RWPE2 (cell line): Measurements from ENCODE around the gene PPIH.

ENCODE experiments used
- ATAC-seq: fragments of 200-7000 bp; cut with Tn5 transposase; 3 replicates; pipeline ENCODE4 v1.9.1; 2021; ENCODE audit warnings: low read depth
- DNase-seq: peaks from one replicate; pipeline ENCODE4 v3.0.0-alpha.2; 2020; ENCODE audit warnings: low spot score
- H3K27ac ChIP-seq: fragments of 450-650 bp; 2 replicates; pipeline ENCODE4 v1.5.1; 2017; ENCODE audit warnings: mild to moderate bottlenecking; ENCODE audit not compliant: poor library complexity, severe bottlenecking
- H3K27me3 ChIP-seq: fragments of 250-450 bp; sonication (Bioruptor Pico); 2 replicates; pipeline ENCODE4 v1.5.1; 2021; ENCODE audit warnings: mild to moderate bottlenecking, moderate library complexity; ENCODE audit not compliant: insufficient read depth, poor library complexity, severe bottlenecking
- H3K36me3 ChIP-seq: fragments of 250-450 bp; sonication (Bioruptor Pico); 2 replicates; pipeline ENCODE4 v1.5.1; 2020; ENCODE audit warnings: low read depth, mild to moderate bottlenecking, moderate library complexity
- H3K4me1 ChIP-seq: fragments of 250-450 bp; sonication (Bioruptor Pico); 2 replicates; pipeline ENCODE4 v1.5.1; 2021; ENCODE audit warnings: mild to moderate bottlenecking, moderate library complexity; ENCODE audit not compliant: insufficient read depth, poor library complexity, severe bottlenecking
- H3K4me3 ChIP-seq: fragments of 250-450 bp; sonication (Bioruptor Pico); 2 replicates; pipeline ENCODE4 v1.5.1; 2021; ENCODE audit warnings: mild to moderate bottlenecking, moderate library complexity; ENCODE audit not compliant: severe bottlenecking
- H3K9me3 ChIP-seq: fragments of 250-450 bp; sonication (Bioruptor Pico); 2 replicates; pipeline ENCODE4 v1.5.1; 2021; ENCODE audit warnings: mild to moderate bottlenecking, moderate library complexity; ENCODE audit not compliant: severe bottlenecking
- CTCF ChIP-seq: fragments of 450-650 bp; IDR thresholded peaks from one replicate; pipeline ENCODE4 v1.5.1; 2017; ENCODE audit warnings: mild to moderate bottlenecking, moderate library complexity; ENCODE audit not compliant: poor library complexity, severe bottlenecking

Gene PPIH

GRCh38 chr1:42639116-42639515 is 19.1 kb upstream of the PPIH start:
- no peaks in the 10 kb centered on the region for H3K9me3 ChIP-seq
- ATAC-seq (no peak), DNase-seq (no peak)
- no peaks in the 10 kb centered on the region for H3K27me3 ChIP-seq
- no peaks in the 10 kb centered on the region for H3K36me3 ChIP-seq
- TF ChIP-seq CTCF = no peak
- H3K4me3 ChIP-seq = no peak overlapping the region
- H3K27ac ChIP-seq = no peak overlapping the region
- H3K4me1 ChIP-seq = no peaks in the 10 kb centered on the region

GRCh38 chr1:42646056-42646455 is 12.2 kb upstream of the PPIH start:
- ATAC-seq (no peak), DNase-seq (no peak)
- H3K9me3 ChIP-seq = no peaks in the 10 kb centered on the region
- no peak overlapping the region for H3K4me3 ChIP-seq
- H3K4me1 ChIP-seq = no peaks in the 10 kb centered on the region
- TF ChIP-seq CTCF = no peak
- peaks cover 5% of the 10 kb centered on the region for H3K27me3 ChIP-seq
- H3K27ac ChIP-seq = no peak overlapping the region
- no peaks in the 10 kb centered on the region for H3K36me3 ChIP-seq

- TF ChIP-seq CTCF = no peak
- peaks cover 30% of the 10 kb centered on the region for H3K36me3 ChIP-seq
- ATAC-seq = no peak
- H3K4me3 ChIP-seq = no peak overlapping the region
- peaks cover 3% of the 10 kb centered on the region for H3K4me1 ChIP-seq
- H3K27me3 ChIP-seq = no peaks in the 10 kb centered on the region
- H3K27ac ChIP-seq = peak overlapping the region; percentile 65
- no peak for DNase-seq
- H3K9me3 ChIP-seq = no peaks in the 10 kb centered on the region
Observed at GRCh38 chr1:42657201-42657600, 1.0 kb upstream of the PPIH start.

- Histone ChIP-seq H3K4me3 (peak overlapping the region; percentile 64), H3K27ac (peak overlapping the region; percentile 65), H3K36me3 (peaks cover 47% of the 10 kb centered on the region), H3K27me3 (no peaks in the 10 kb centered on the region), H3K4me1 (peaks cover 3% of the 10 kb centered on the region), H3K9me3 (no peaks in the 10 kb centered on the region)
- no peak for TF ChIP-seq CTCF
- ATAC-seq (peak; percentile 8; the same call in 2 of the 3 replicates), DNase-seq (no peak)
Observed at GRCh38 chr1:42658877-42659337, 684 bp downstream of the PPIH start.

GRCh38 chr1:42660907-42661500 is 2.8 kb downstream of the PPIH start:
- Histone ChIP-seq H3K27me3 (no peaks in the 10 kb centered on the region), H3K9me3 (no peaks in the 10 kb centered on the region), H3K4me1 (peaks cover 3% of the 10 kb centered on the region), H3K27ac (no peak overlapping the region), H3K36me3 (peaks cover 68% of the 10 kb centered on the region), H3K4me3 (no peak overlapping the region)
- ATAC-seq = no peak
- no peak for TF ChIP-seq CTCF
- no peak for DNase-seq
